Body of pancreas (tissue), 4 donors: ENCODE measurements around the gene GRAMD4. TPM values are rescaled to one million over a fixed set of nuclear protein-coding genes. Genes with fewer than 3 reads are reported as not detected.
A peak's percentile ranks its signal among the peaks of the same experiment; 100 is the strongest.

Experiments
- ATAC-seq: fragments of 150-250 bp; one replicate; pipeline ENCODE4 v1.9.1; 2016
- DNase-seq, 4 donors: peaks; one replicate each; pipeline ENCODE4 v3.0.0-alpha.2; 2019
- H3K27ac ChIP-seq, 4 donors: fragments of 200-600 bp; sonication (generic); 1 replicate in 3 of 4; 2 replicates in 1 of 4; pipeline versions ENCODE4 v1.5.1 to v1.6.1; 2016 to 2019; ENCODE audit warnings: mild to moderate bottlenecking in 1 of 4, mixed read lengths in 1 of 4, moderate library complexity in 1 of 4
- H3K27me3 ChIP-seq, 2 donors: fragments of 200-600 bp; sonication (generic); one replicate each; pipeline ENCODE4 v1.6.0; 2016; ENCODE audit warnings: mild to moderate bottlenecking in 1 of 2
- H3K36me3 ChIP-seq, 2 donors: fragments of 200-600 bp; sonication (generic); replicated peaks in 1 of 2; 2 replicates each; pipeline ENCODE4 v1.5.1; 2016; ENCODE audit warnings: low read depth in 2 of 2; ENCODE audit not compliant: insufficient read depth in 1 of 2
- H3K4me1 ChIP-seq: fragments of 200-600 bp; sonication (generic); one replicate; pipeline ENCODE4 v1.6.0; 2016
- H3K4me3 ChIP-seq, 2 donors: fragments of 200-600 bp; sonication (generic); 1 replicate in 1 of 2; 2 replicates in 1 of 2; pipeline ENCODE4 v1.5.1; 2016 to 2019
- H3K9me3 ChIP-seq, 3 donors: fragments of 200-600 bp; sonication (generic); 1 replicate in 2 of 3; 2 replicates in 1 of 3; pipeline ENCODE4 v1.5.1; 2016
- CTCF ChIP-seq, 7 experiments: fragments of 450-650 bp in 4 of 7; fragments of 200-600 bp in 3 of 7; sonication (generic) in 3 of 7; IDR thresholded peaks; one replicate each; pipeline ENCODE4 v1.5.1; 2016 to 2019; ENCODE audit warnings: antibody characterized with exemption in 7 of 7
- POLR2A ChIP-seq, 3 donors: fragments of 450-650 bp; IDR thresholded peaks; one replicate each; pipeline ENCODE4 v1.6.1; 2016; ENCODE audit warnings: antibody characterized with exemption in 3 of 3, mild to moderate bottlenecking in 2 of 3
- WGBS, 2 donors: methylation state at CpG; one replicate each; pipeline ENCODE4 v1.1.5; 2017; 5-methylcytosine and 5-hydroxymethylcytosine counted together
- intact Hi-C: fragments of 100-400 bp; cut with DNase I; formaldehyde crosslinking; loops from one replicate; pipeline ENCODE4 v1.15.1; 2023
- total RNA-seq, 2 donors: library from RNA; depleted of rRNA; stranded (reverse); fragments of >200 nt; gene quantifications; one replicate each; pipeline ENCODE4 v1.1.0, GENCODE V29; 2016

The GRAMD4 gene
- total RNA-seq, 2 donors from 2014 or later: 29.3 to 62.3 TPM

DNA sequence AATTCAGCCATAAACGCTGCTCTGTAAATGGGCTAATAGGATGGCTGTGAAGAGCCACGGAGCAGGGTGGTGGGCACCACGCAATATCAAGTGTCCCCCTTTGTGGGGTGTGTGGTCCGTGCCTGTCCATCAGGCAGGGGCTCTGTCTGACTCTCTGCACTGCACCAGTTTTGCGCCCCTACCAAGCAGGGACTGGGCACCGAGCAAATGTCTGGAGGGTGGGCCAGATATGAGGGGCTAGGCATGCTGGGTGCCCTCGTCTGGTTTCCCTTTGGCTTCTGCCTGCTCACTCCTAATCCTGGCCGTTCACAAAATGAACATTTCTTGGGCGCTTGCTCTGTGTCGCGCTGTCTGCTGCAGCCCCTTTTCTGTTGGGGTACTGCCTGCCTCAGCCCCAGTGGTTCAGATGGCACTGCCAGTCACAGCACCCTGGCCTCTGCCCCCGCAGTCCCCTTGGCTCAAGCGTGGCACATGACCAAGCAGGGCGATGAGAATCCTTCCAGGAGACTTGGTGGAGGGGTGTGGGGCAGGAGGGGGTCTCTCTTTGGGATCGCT, 45.7 kb upstream of the GRAMD4 start:
- Histone ChIP-seq H3K4me1 (peaks cover 62% of the 10 kb centered on the region), H3K36me3 (no peaks in the 10 kb centered on the region), H3K4me3 (no peak overlapping the region), H3K27me3 (no peaks in the 10 kb centered on the region), H3K27ac (peak overlapping the region; percentile 90 to 96 (median 92)), H3K9me3 (no peaks in the 10 kb centered on the region)
- TF ChIP-seq POLR2A (IDR thresholded peaks at IDR 0.05) (no peak), CTCF (IDR thresholded peaks at IDR 0.05) (no peak)
- 78 to 80% methylated on average over 12 to 15 of the region's 15 CpGs for WGBS, 2 donors
- intact Hi-C loops: no loop called here
- no peak for ATAC-seq
- DNase-seq: peak in 1 of 4 donors; percentile 11

DNA sequence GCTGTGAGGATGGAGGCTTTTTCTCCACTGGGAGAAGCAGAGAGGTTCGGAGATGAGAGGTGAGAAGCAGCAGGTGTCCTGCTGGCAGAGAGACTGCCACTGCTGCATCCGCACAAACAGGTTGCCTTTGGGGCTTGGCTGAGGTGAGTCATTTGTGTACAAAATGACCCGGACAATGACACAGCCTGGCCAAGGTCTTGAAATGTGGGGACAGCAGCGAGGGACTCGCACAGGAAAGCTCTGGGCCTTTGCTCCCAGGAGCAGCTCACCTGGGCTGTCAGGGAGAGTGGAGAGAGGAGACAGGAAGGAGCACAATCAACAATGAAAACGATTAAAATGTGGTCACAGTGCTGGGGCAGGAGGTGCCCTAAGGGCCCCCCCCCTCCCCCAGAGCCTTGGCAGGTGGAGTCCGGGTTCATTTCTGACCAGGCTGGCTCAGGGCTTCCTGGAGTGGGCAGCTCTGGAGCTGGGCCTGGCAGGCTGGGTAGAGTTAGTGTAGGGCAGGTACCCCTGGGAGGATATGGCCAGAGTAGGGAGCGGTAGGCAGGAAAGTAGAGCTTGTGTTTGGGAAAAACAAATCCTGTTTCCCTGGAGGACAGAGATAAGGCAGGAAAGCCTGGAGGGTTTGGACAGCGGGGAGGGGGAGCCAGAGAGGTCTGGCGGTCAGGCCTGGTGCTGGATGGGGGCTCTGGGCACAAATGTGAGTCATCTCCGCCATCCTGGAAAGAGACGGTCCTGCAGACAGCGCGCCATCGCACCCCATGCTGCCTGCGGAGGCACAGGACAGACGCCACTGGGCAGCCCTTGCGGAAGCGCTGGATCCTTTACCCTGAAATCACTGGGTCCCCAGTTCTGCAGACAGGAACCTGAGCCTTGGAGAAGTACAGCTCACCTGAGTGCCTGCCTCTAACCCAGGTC, 44.9 kb upstream of the GRAMD4 start:
- peak; percentile 55 for ATAC-seq
- Histone ChIP-seq H3K36me3 (no peaks in the 10 kb centered on the region), H3K4me1 (peaks cover 70% of the 10 kb centered on the region), H3K27ac (peak overlapping the region; percentile 90 to 96 (median 92)), H3K4me3 (no peak overlapping the region), H3K9me3 (no peaks in the 10 kb centered on the region), H3K27me3 (no peaks in the 10 kb centered on the region)
- intact Hi-C loops: no loop called here
- peak; percentile 37 to 60 (median 50) for TF ChIP-seq POLR2A (IDR thresholded peaks at IDR 0.05)
- TF ChIP-seq CTCF (IDR thresholded peaks at IDR 0.05): peak in 2 of 7 experiments; percentile 6 to 12
- peak; percentile 64 to 90 (median 83) for DNase-seq
- 25 to 40% methylated on average over 10 to 16 of the region's 19 CpGs for WGBS, 2 donors

DNA sequence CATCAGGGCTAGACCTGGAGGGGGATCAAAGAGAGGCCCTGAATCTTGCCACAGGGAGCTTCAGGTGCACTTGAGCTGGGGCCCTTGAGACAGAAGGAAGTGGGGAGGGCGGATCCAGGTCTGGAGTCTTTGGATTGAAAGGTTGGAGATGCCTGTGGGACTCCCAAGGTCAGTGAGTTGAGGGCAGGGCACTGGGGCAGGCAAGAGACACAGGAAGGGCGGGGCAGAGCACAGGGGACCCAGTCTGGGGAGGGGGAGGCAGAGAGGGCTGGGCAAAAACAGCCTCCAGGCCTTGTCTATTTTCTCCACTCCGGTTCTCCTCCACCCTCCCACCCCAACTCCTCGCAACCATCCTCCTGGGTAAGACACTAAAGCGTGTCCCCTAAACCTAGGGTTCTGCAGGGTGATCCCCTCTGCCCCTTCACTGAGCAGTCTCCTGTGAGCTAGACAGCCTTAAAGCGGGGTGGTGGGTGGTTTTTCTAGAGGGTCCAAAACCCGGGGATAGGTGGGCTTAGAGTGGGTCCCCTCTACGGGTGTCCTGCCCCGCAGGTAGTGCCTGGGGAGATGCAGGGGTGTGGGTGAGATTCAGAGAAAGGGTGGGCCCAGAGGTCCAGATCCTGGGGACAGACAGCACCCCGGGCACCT, 44.2 kb upstream of the GRAMD4 start:
- no peaks in the 10 kb centered on the region for H3K36me3 ChIP-seq
- TF ChIP-seq CTCF (IDR thresholded peaks at IDR 0.05): no peak
- no peak for TF ChIP-seq POLR2A (IDR thresholded peaks at IDR 0.05)
- DNase-seq: peak in 1 of 4 donors; percentile 46
- no peak for ATAC-seq
- H3K9me3 ChIP-seq: no peaks in the 10 kb centered on the region
- peak overlapping the region; percentile 90 to 96 (median 92) for H3K27ac ChIP-seq
- WGBS, 2 donors: 61 to 62% methylated on average over 9 to 10 of the region's 10 CpGs
- peaks cover 76% of the 10 kb centered on the region for H3K4me1 ChIP-seq
- intact Hi-C loops: no loop called here
- no peak overlapping the region for H3K4me3 ChIP-seq
- no peaks in the 10 kb centered on the region for H3K27me3 ChIP-seq

- no peaks in the 10 kb centered on the region for H3K9me3 ChIP-seq
- no peak overlapping the region for H3K4me3 ChIP-seq
- DNase-seq: peak; percentile 45 to 72 (median 54)
- H3K27ac ChIP-seq: peak overlapping the region; percentile 90 to 96 (median 92)
- TF ChIP-seq POLR2A (IDR thresholded peaks at IDR 0.05): no peak
- peak in 1 of 7 experiments; percentile 5 for TF ChIP-seq CTCF (IDR thresholded peaks at IDR 0.05)
- intact Hi-C loops: no loop called here
- peaks cover 83% of the 10 kb centered on the region for H3K4me1 ChIP-seq
- no peaks in the 10 kb centered on the region for H3K36me3 ChIP-seq
- 2% methylated on average over 133 of the region's 142 CpGs; no CpG with 5 or more reads in 1 of the 2 donors for WGBS, 2 donors
- ATAC-seq: peak; percentile 64
- no peaks in the 10 kb centered on the region for H3K27me3 ChIP-seq
Measured at GRCh38 chr22:46576556-46577367, 43.4 kb upstream of the GRAMD4 start.
